Amniotic epithelial cell (primary cell): ENCODE measurements around the gene ST6GAL1.
"Not testable (repeated sequence)": the region's sequence is repeated elsewhere in the genome, so short reads cannot be mapped to it uniquely, and the experiment has no call there.

ENCODE experiments used
- DNase-seq: peaks from one replicate; pipeline ENCODE4 v3.0.0-alpha.2; 2010; ENCODE audit warnings: low read depth

The ST6GAL1 gene

GRCh38 chr3:186994000-186994955 is 64.0 kb downstream of the ST6GAL1 start:
- DNase-seq, result no peak

- DNase-seq, result no peak
Observed at GRCh38 chr3:186996356-186996755, 66.0 kb downstream of the ST6GAL1 start.

GRCh38 chr3:186997061-186997460 is 66.7 kb downstream of the ST6GAL1 start:
- no peak for DNase-seq

GRCh38 chr3:186997473-186997939 is 67.2 kb downstream of the ST6GAL1 start:
- DNase-seq, result no peak

- DNase-seq, result no peak
Observed at GRCh38 chr3:186998937-186999368, 68.6 kb downstream of the ST6GAL1 start.

GRCh38 chr3:187000711-187001151 is 70.4 kb downstream of the ST6GAL1 start:
- DNase-seq, result no peak

GRCh38 chr3:187002915-187003314 is 72.6 kb downstream of the ST6GAL1 start:
- no peak for DNase-seq

GRCh38 chr3:187005827-187006481 is 75.6 kb downstream of the ST6GAL1 start:
- DNase-seq, result no peak

GRCh38 chr3:187006864-187007630 is 76.7 kb downstream of the ST6GAL1 start:
- DNase-seq, result peak; percentile 56

GRCh38 chr3:187010382-187010781 is 80.1 kb downstream of the ST6GAL1 start:
- DNase-seq, result not testable (repeated sequence)

GRCh38 chr3:187011915-187012314 is 81.6 kb downstream of the ST6GAL1 start:
- no peak for DNase-seq

GRCh38 chr3:187012609-187013051 is 82.3 kb downstream of the ST6GAL1 start:
- DNase-seq, result no peak

GRCh38 chr3:187013159-187013716 is 82.9 kb downstream of the ST6GAL1 start:
- DNase-seq, result peak; percentile 12

- peak; percentile 10 for DNase-seq
Observed at GRCh38 chr3:187014417-187014864, 84.1 kb downstream of the ST6GAL1 start.

- no peak for DNase-seq
Observed at GRCh38 chr3:187015903-187016638, 85.7 kb downstream of the ST6GAL1 start.

GRCh38 chr3:187016639-187017345 is 86.5 kb downstream of the ST6GAL1 start:
- peak; percentile 63 for DNase-seq

GRCh38 chr3:187017511-187018230 is 87.3 kb downstream of the ST6GAL1 start:
- DNase-seq, result no peak

GRCh38 chr3:187019542-187020072 is 89.3 kb downstream of the ST6GAL1 start:
- DNase-seq, result no peak

GRCh38 chr3:187020376-187020775 is 90.0 kb downstream of the ST6GAL1 start:
- DNase-seq, result no peak
